GM12878 (cell line): Measurements from ENCODE around the gene PRDM1.

ENCODE experiments used
- BHLHE40 ChIP-seq, 2 experiments: fragments of 450-650 bp in 1 of 2; IDR thresholded peaks; 2 replicates each; pipeline ENCODE4 v1.6.1; 2011 to 2017; ENCODE audit warnings: low read depth in 2 of 2, borderline replicate concordance in 1 of 2, improper control_type of control experiment in 1 of 2, low read length in 1 of 2, mild to moderate bottlenecking in 1 of 2
- CBFB ChIP-seq: IDR thresholded peaks from 2 replicates; pipeline ENCODE4 v1.6.1; 2016; ENCODE audit warnings: antibody characterized with exemption, low read depth
- CBX3 ChIP-seq: fragments of 200-600 bp; sonication (generic); IDR thresholded peaks from 2 replicates; pipeline ENCODE4 v1.6.1; 2016; ENCODE audit warnings: low read depth, borderline replicate concordance
- CTCF ChIP-seq, 3 experiments: IDR thresholded peaks in 2 of 3; conservative IDR thresholded peaks in 1 of 3; 2 replicates each; pipeline ENCODE4 v1.5.1; 2011; ENCODE audit warnings: low read depth in 3 of 3, low read length in 3 of 3, mild to moderate bottlenecking in 3 of 3, control low read depth in 2 of 3, moderate library complexity in 2 of 3, inconsistent platforms in 1 of 3, mixed read lengths in 1 of 3; ENCODE audit not compliant: control insufficient read depth in 2 of 3, insufficient read depth in 1 of 3; ENCODE audit errors: extremely low read depth in 1 of 3
- EP300 ChIP-seq, 2 experiments: fragments of 150-350 bp in 1 of 2; IDR thresholded peaks; 2 replicates each; pipeline ENCODE4 v1.6.1; 2011 to 2012; ENCODE audit warnings: low read depth in 2 of 2, low read length in 2 of 2, borderline replicate concordance in 1 of 2, improper control_type of control experiment in 1 of 2, inconsistent platforms in 1 of 2; ENCODE audit not compliant: control insufficient read depth in 1 of 2
- MEF2A ChIP-seq: IDR thresholded peaks from 2 replicates; pipeline ENCODE4 v1.6.1; 2011; ENCODE audit warnings: low read depth, mild to moderate bottlenecking, low read length, moderate library complexity; ENCODE audit not compliant: insufficient read depth
- MLLT1 ChIP-seq: fragments of 450-650 bp; IDR thresholded peaks from 2 replicates; pipeline ENCODE4 v1.6.1; 2016; ENCODE audit warnings: mild to moderate bottlenecking
- POLR2A ChIP-seq: IDR thresholded peaks from 2 replicates; pipeline ENCODE4 v1.6.1; 2011; ENCODE audit warnings: low read depth, mild to moderate bottlenecking, low read length
- SUZ12 ChIP-seq: fragments of 200-600 bp; sonication (generic); IDR thresholded peaks from one replicate; pipeline ENCODE4 v1.6.1; 2018; ENCODE audit warnings: antibody characterized with exemption, mild to moderate bottlenecking; ENCODE audit not compliant: unreplicated experiment
- ZNF217 ChIP-seq: fragments of 450-650 bp; IDR thresholded peaks from 2 replicates; pipeline ENCODE4 v1.6.1; 2017; ENCODE audit warnings: antibody characterized with exemption, mild to moderate bottlenecking
- ZSCAN29 ChIP-seq: fragments of 450-650 bp; IDR thresholded peaks from 2 replicates; pipeline ENCODE4 v1.6.1; 2017; ENCODE audit warnings: mild to moderate bottlenecking, moderate library complexity

GRCh38 chr6:106156863-106157262 is 70.7 kb downstream of the PRDM1 start:
- TF ChIP-seq CTCF (IDR thresholded peaks at IDR 0.05 in 2 of 3, conservative IDR thresholded peaks at IDR 0.05 in 1 of 3; ENCODE audit: control insufficient read depth in 2 of 3, extremely low read depth in 1 of 3, insufficient read depth in 1 of 3, low read depth in 3 of 3, low read length in 3 of 3) (no peak), EP300 (IDR thresholded peaks at IDR 0.05; ENCODE audit: borderline replicate concordance in 1 of 2, control insufficient read depth in 1 of 2, low read depth in 2 of 2, low read length in 2 of 2) (no peak), MEF2A (no peak), POLR2A (no peak), MLLT1 (no peak), ZSCAN29 (no peak), CBX3 (no peak), ZNF217 (no peak), SUZ12 (no peak), CBFB (no peak), BHLHE40 (IDR thresholded peaks at IDR 0.05; ENCODE audit: borderline replicate concordance in 1 of 2, low read depth in 2 of 2, low read length in 1 of 2) (no peak)
